ENCODE results near the gene TAF1C.
"Not testable (repeated sequence)": the region's sequence is repeated elsewhere in the genome, so short reads cannot be mapped to it uniquely, and the experiment has no call there.

The TAF1C gene

GRCh38 chr16:84220851-84221250 lies 34.0 kb upstream of the TAF1C start:
- no peak for FAIRE-seq
- DNase-seq (ENCODE audit: insufficient read length, low spot score), result peak; percentile 42
- TF ChIP-seq POLR2A (IDR thresholded peaks at IDR 0.05; ENCODE audit: low read depth, low read length), result no peak

- FAIRE-seq (no peak), DNase-seq (ENCODE audit: insufficient read length, low spot score) (no peak)
- no peak for TF ChIP-seq POLR2A (IDR thresholded peaks at IDR 0.05; ENCODE audit: low read depth, low read length)
Measured at GRCh38 chr16:84218956-84219355, 32.1 kb upstream of the TAF1C start.

DNA sequence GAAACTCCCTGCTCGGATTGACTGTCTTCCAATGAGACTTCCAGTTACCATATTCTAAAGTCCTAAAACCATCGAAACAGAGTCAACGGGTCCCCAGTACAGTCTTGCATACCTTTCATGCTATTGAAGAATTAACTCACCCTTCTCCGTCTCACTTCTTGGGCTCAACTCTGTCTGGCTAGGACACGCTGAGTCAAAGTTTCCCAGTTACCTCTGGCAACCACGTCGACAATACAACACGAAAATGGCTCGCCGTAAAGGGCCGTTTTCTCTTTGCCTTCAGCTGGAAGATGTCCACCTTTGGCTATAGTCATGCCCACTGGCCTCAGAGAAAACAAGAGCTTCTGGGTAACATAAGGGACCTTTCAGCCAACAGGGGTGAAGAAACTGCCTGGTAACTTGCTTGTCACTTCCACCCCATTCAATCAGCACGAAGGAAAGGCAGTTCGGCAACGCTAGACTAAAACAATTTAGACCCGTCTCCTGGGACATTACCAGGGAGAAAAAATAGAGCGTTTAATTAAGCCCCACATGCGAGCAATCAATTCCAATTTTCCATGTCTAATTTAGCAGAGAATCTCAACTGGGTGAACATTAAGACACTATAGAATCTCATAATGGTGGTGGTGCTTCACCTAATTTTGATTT lies 31.4 kb upstream of the TAF1C start:
- FAIRE-seq (no peak), DNase-seq (ENCODE audit: insufficient read length, low spot score) (no peak)
- TF ChIP-seq POLR2A (IDR thresholded peaks at IDR 0.05; ENCODE audit: low read depth, low read length), result no peak

GRCh38 chr16:84216144-84216543 lies 29.3 kb upstream of the TAF1C start:
- not testable (repeated sequence) for FAIRE-seq; DNase-seq (ENCODE audit: insufficient read length, low spot score)

GRCh38 chr16:84215531-84215930 lies 28.7 kb upstream of the TAF1C start:
- no peak for FAIRE-seq
- DNase-seq (ENCODE audit: insufficient read length, low spot score), result no peak
- TF ChIP-seq POLR2A (IDR thresholded peaks at IDR 0.05; ENCODE audit: low read depth, low read length), result no peak

DNA sequence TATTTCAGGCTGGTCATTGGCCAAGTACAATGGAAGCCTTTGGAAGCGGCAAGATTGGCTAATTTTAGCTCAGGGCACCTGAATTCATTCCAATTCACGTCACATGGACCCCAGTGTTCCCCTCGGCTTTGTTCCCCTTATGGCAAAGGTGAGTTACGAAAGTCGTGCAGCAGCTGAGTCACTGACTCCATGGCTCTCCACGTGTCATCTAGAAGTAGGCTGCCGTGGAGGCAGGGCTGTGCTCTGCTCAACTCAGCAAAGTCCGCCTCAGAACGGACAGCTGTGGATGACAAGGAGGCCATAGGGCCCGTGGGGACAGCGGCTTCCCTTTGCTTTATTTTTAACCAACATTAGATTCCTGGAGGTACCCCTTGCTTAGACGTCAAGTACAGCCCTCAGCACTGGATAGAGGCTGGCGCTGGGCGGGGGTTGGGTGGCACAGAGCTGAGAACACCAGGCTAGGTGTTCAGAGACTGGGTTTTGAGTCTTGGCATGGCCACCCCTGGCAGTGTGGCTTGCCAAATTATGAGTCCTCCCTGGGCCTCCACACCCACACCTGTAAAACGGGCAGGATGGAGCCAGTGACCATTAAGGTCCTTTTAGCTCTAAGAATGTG lies 27.7 kb upstream of the TAF1C start:
- FAIRE-seq, result no peak
- no peak for TF ChIP-seq POLR2A (IDR thresholded peaks at IDR 0.05; ENCODE audit: low read depth, low read length)
- DNase-seq (ENCODE audit: insufficient read length, low spot score), result no peak

DNA sequence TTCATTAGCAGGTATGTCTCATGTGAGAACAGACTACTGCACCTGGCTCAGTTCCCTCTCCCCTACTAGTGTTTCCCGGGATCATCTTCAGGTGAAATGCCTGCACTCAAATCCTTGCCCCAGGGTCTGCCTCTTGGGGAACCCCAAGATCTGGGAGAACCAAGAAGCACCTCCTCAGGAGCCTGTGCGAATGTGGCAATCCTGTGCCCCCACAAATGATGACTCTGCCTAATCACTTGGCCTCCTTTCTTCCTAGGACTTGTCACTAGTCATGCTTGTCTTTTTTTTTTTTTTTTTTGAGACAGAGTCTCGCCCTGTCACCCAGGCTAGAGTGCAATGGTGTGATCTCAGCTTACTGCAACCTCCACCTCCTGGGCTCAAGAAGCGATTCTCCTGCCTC lies 25.8 kb upstream of the TAF1C start:
- no peak for TF ChIP-seq POLR2A (IDR thresholded peaks at IDR 0.05; ENCODE audit: low read depth, low read length)
- DNase-seq (ENCODE audit: insufficient read length, low spot score) (no peak), FAIRE-seq (no peak)

DNA sequence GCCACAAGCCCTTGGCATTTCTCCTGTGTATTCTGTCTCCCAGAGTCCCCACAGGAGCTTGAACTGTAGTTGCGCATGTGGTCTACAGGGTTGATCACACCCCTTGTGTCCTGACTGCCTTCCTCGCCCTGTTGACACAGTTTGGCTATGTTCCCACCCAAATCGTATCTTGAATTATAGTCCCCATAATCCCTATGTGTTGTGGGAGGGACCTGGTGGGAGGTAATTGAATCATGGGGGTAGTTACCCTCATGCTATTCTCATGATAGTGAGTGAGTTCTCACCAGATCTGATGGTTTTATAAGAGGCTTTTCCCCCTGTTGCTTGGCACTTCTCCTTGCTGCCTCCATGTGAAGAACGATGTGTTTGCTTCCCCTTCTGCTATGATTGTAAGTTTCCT lies 25.3 kb upstream of the TAF1C start:
- no peak for FAIRE-seq
- DNase-seq (ENCODE audit: insufficient read length, low spot score), result no peak
- no peak for TF ChIP-seq POLR2A (IDR thresholded peaks at IDR 0.05; ENCODE audit: low read depth, low read length)

- no peak for TF ChIP-seq POLR2A (IDR thresholded peaks at IDR 0.05; ENCODE audit: low read depth, low read length)
- DNase-seq (ENCODE audit: insufficient read length, low spot score), result no peak
- FAIRE-seq, result no peak
Measured at GRCh38 chr16:84209989-84210388, 23.1 kb upstream of the TAF1C start.

GRCh38 chr16:84207879-84208278 lies 21.0 kb upstream of the TAF1C start:
- FAIRE-seq, result no peak
- DNase-seq (ENCODE audit: insufficient read length, low spot score), result no peak
- TF ChIP-seq POLR2A (IDR thresholded peaks at IDR 0.05; ENCODE audit: low read depth, low read length), result no peak

DNA sequence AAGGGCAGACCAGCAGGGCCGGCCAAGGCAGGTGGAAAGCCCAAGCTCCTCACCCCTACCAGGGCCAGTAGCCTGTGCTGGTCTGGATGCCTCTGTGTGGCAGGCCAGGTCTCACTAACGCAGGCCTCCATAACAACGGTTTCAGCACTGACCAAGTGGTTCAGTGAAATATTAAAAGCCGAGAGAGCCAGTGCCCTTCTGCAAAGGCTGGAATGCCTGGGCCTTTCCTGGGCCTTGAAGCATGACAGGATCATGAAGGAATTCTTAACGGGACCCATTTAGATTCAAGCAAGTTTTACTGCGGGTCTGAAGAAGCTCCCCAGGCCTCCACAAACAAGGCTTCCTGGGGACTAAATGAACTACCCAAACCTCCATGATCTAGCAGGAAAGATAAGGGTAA lies 20.4 kb upstream of the TAF1C start:
- DNase-seq (ENCODE audit: insufficient read length, low spot score) (no peak), FAIRE-seq (no peak)
- no peak for TF ChIP-seq POLR2A (IDR thresholded peaks at IDR 0.05; ENCODE audit: low read depth, low read length)

DNA sequence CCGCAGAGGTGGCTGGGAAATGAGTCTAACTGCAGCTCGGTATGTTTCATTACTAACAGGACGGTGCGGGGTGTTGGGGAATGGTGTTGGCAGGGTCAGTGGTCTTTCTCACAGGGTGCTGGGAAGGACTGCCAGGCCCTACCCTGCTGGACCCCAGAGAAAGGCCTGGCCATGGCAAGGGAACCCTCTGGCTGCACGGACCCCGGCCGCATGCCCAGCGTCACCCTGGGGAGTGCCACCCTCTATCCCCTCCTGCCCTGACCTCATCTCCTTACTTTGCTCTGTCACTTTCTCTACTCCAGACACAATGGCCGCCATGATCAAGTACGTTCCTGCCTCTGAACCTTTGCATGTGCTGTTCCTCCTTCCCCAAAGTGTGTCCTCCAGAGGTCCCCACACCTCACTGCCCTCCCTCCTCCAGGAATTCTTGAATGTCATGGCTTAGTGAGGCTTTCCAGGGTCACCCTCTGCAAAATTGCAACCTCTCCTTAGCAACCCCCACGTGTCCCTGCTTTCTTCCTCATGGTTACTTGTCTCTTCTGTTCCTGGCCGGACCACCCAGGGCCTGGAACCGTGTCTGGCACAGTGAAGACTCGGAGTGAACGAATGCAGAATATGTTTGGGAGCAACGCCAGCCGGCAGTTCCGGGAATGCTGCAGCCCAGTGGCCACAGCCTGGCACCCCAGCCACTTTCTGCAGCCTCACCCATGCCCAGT lies 19.3 kb upstream of the TAF1C start:
- FAIRE-seq, result no peak
- DNase-seq (ENCODE audit: insufficient read length, low spot score), result no peak
- TF ChIP-seq POLR2A (IDR thresholded peaks at IDR 0.05; ENCODE audit: low read depth, low read length), result no peak

GRCh38 chr16:84205123-84205522 lies 18.3 kb upstream of the TAF1C start:
- FAIRE-seq, result not testable (repeated sequence)

DNA sequence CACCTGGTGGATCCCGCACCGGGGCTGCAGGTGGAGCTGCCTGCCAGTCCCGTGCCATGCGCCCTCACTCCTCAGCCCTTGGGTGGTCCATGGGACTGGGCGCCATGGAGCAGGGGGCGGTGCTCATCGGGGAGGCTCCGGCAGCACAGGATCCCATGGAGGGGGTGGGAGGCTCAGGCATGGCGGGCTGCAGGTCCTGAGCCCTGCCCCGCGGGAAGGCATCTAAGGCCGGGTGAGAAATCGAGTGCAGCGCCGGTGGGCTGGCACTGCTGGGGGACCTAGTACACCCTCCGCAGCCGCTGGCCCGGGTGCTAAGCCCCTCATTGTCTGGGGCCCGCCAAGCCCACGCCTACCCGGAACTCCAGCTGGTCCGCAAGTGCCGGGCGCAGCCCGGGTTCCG lies 17.7 kb upstream of the TAF1C start:
- not testable (repeated sequence) for DNase-seq (ENCODE audit: insufficient read length, low spot score); FAIRE-seq

More at GRCh38 chr16:84205123-84205522, 18.3 kb upstream of the TAF1C start:
- DNase-seq (ENCODE audit: insufficient read length, low spot score), result not testable (repeated sequence)

DNA sequence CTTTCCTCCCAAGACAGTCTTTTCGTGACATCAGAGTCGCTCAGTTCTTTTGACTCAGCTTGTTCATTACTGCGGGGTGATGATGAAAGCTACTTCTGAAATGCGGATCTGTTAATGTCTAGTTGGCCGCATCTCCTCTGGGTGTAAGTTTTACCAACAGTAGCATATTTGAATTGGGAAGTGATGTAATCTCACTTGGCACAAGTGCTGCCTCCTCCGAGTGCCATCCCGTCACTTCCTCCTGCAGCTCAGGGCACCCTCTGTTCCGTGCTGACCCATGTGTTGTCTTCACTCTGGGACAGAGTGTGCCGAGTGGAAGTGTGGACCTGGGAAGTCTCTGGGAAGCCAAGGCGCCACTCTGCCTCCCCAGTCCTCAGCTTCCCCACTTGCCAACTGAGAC lies 13.0 kb upstream of the TAF1C start:
- DNase-seq (ENCODE audit: insufficient read length, low spot score) (no peak), FAIRE-seq (no peak)

More for the DNA sequence above, 13.0 kb upstream of the TAF1C start:
- no peak for TF ChIP-seq POLR2A (IDR thresholded peaks at IDR 0.05; ENCODE audit: low read depth, low read length)
